ENCODE results near the gene KCTD3. TPM values are rescaled to one million over a fixed set of nuclear protein-coding genes. Genes with fewer than 3 reads are reported as not detected.

Gene KCTD3
- total RNA-seq, 1 experiment from 2014 or later, result 52.8 TPM

GRCh38 chr1:215660259-215660658 is 93.2 kb downstream of the KCTD3 start:
- Histone ChIP-seq H3K27me3 (ENCODE audit: low read length) (peaks cover 58% of the 10 kb centered on the region), H3K27ac (ENCODE audit: low read length) (no peak overlapping the region), H3K4me2 (ENCODE audit: low read length) (no peak overlapping the region), H4K20me1 (ENCODE audit: low read length) (no peaks in the 10 kb centered on the region; the same call in 1 of the 2 replicates), H3K4me3 (ENCODE audit: low read length) (no peak overlapping the region), H3K79me2 (ENCODE audit: low read length) (no peaks in the 10 kb centered on the region), H3K9me3 (ENCODE audit: low read length) (no peaks in the 10 kb centered on the region), H3K4me1 (ENCODE audit: insufficient read depth, low read length) (no peaks in the 10 kb centered on the region), H2AFZ (ENCODE audit: low read length) (no peak overlapping the region), H3K36me3 (ENCODE audit: low read depth, low read length) (no peaks in the 10 kb centered on the region), H3K9ac (ENCODE audit: low read length) (no peak overlapping the region), H3F3A (ENCODE audit: low read length, unreplicated experiment) (no peaks in the 10 kb centered on the region), H3K9me2 (replicated peaks; ENCODE audit: low read length) (no peaks in the 10 kb centered on the region; the same call in 1 of the 2 replicates)
- intact Hi-C loops (cut with micrococcal nuclease), result no loop called here
- ChIA-PET POLR2A (ENCODE audit: unreplicated experiment) (no interaction called here), CTCF (no interaction called here)
- TF ChIP-seq, protein P1, sequence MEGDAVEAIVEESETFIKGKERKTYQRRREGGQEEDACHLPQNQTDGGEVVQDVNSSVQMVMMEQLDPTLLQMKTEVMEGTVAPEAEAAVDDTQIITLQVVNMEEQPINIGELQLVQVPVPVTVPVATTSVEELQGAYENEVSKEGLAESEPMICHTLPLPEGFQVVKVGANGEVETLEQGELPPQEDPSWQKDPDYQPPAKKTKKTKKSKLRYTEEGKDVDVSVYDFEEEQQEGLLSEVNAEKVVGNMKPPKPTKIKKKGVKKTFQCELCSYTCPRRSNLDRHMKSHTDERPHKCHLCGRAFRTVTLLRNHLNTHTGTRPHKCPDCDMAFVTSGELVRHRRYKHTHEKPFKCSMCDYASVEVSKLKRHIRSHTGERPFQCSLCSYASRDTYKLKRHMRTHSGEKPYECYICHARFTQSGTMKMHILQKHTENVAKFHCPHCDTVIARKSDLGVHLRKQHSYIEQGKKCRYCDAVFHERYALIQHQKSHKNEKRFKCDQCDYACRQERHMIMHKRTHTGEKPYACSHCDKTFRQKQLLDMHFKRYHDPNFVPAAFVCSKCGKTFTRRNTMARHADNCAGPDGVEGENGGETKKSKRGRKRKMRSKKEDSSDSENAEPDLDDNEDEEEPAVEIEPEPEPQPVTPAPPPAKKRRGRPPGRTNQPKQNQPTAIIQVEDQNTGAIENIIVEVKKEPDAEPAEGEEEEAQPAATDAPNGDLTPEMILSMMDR (conservative IDR thresholded peaks at IDR 0.05; ENCODE audit: low read depth, low read length), result no peak
- TF ChIP-seq EZH2phosphoT487 (IDR thresholded peaks at IDR 0.05; ENCODE audit: borderline replicate concordance, low read length), result no peak
- TF ChIP-seq EZH2 (IDR thresholded peaks at IDR 0.05; ENCODE audit: low read length, unreplicated experiment), result no peak
- no peak for DNase-seq
- no peak for ATAC-seq
- BruUV-seq (replicated peaks), result no TSS peak

- ChIA-PET POLR2A (ENCODE audit: unreplicated experiment) (no interaction called here), CTCF (no interaction called here)
- no peaks in the 10 kb centered on the region; the same call in 1 of the 2 replicates for H4K20me1 ChIP-seq (ENCODE audit: low read length)
- intact Hi-C loops (cut with micrococcal nuclease), result no loop called here
- TF ChIP-seq EZH2 (IDR thresholded peaks at IDR 0.05; ENCODE audit: low read length, unreplicated experiment) (no peak), EZH2phosphoT487 (IDR thresholded peaks at IDR 0.05; ENCODE audit: borderline replicate concordance, low read length) (no peak)
- TF ChIP-seq, protein P1 (conservative IDR thresholded peaks at IDR 0.05; ENCODE audit: low read depth, low read length), result no peak
- H3F3A ChIP-seq (ENCODE audit: low read length, unreplicated experiment), result no peaks in the 10 kb centered on the region
- no peak overlapping the region for H3K9ac ChIP-seq (ENCODE audit: low read length)
- H3K9me3 ChIP-seq (ENCODE audit: low read length), result no peaks in the 10 kb centered on the region
- no peaks in the 10 kb centered on the region for H3K4me1 ChIP-seq (ENCODE audit: insufficient read depth, low read length)
- no peak overlapping the region for H3K27ac ChIP-seq (ENCODE audit: low read length)
- no peak overlapping the region for H3K4me2 ChIP-seq (ENCODE audit: low read length)
- H3K9me2 ChIP-seq (replicated peaks; ENCODE audit: low read length), result no peaks in the 10 kb centered on the region; the same call in 1 of the 2 replicates
- peaks cover 64% of the 10 kb centered on the region for H3K27me3 ChIP-seq (ENCODE audit: low read length)
- no TSS peak for BruUV-seq (replicated peaks)
- DNase-seq, result no peak
- no peaks in the 10 kb centered on the region for H3K79me2 ChIP-seq (ENCODE audit: low read length)
- no peak for ATAC-seq
- no peak overlapping the region for H2AFZ ChIP-seq (ENCODE audit: low read length)
- no peak overlapping the region for H3K4me3 ChIP-seq (ENCODE audit: low read length)
- H3K36me3 ChIP-seq (ENCODE audit: low read depth, low read length), result no peaks in the 10 kb centered on the region
Measured at GRCh38 chr1:215661033-215661432, 93.9 kb downstream of the KCTD3 start.

DNA sequence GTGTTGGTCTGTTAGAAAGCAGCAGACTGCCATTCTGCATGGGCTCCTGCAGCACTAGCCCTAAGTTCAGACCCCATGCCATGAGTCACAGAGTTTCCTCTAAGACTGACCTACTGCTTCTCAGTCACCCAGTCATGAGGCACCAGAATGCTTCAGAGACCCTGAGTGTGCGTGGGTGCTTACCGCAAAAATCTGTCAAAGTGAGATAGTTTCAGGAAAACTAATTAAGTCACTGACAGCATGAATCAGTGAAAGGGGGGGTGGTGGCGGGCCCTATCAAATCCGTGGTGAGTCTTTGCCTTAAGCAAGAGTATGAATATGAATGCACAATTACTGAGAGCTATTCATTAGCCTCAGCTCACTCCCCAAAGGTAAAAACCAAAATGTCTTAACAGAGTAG is 98.1 kb downstream of the KCTD3 start:
- H3K79me2 ChIP-seq (ENCODE audit: low read length), result no peaks in the 10 kb centered on the region
- no peaks in the 10 kb centered on the region for H3F3A ChIP-seq (ENCODE audit: low read length, unreplicated experiment)
- no peak overlapping the region for H2AFZ ChIP-seq (ENCODE audit: low read length)
- ATAC-seq (no peak; the same call in 1 of the 2 replicates), DNase-seq (no peak)
- no peak overlapping the region for H3K27ac ChIP-seq (ENCODE audit: low read length)
- H3K4me3 ChIP-seq (ENCODE audit: low read length), result no peak overlapping the region
- H3K9me2 ChIP-seq (replicated peaks; ENCODE audit: low read length), result no peaks in the 10 kb centered on the region
- no peak overlapping the region for H3K9ac ChIP-seq (ENCODE audit: low read length)
- ChIA-PET POLR2A (ENCODE audit: unreplicated experiment) (no interaction called here), CTCF (no interaction called here)
- H3K4me2 ChIP-seq (ENCODE audit: low read length), result no peak overlapping the region
- no peaks in the 10 kb centered on the region for H3K4me1 ChIP-seq (ENCODE audit: insufficient read depth, low read length)
- no TSS peak for BruUV-seq (replicated peaks)
- TF ChIP-seq EZH2 (IDR thresholded peaks at IDR 0.05; ENCODE audit: low read length, unreplicated experiment) (no peak), EZH2phosphoT487 (IDR thresholded peaks at IDR 0.05; ENCODE audit: borderline replicate concordance, low read length) (no peak)
- TF ChIP-seq, protein P1 (conservative IDR thresholded peaks at IDR 0.05; ENCODE audit: low read depth, low read length), result no peak
- intact Hi-C loops (cut with micrococcal nuclease), result no loop called here
- peaks cover 58% of the 10 kb centered on the region for H3K27me3 ChIP-seq (ENCODE audit: low read length)
- H3K36me3 ChIP-seq (ENCODE audit: low read depth, low read length), result no peaks in the 10 kb centered on the region
- no peaks in the 10 kb centered on the region for H3K9me3 ChIP-seq (ENCODE audit: low read length)
- no peaks in the 10 kb centered on the region for H4K20me1 ChIP-seq (ENCODE audit: low read length)

Measured in PC-3 (cell line).